Activated CD8-positive, alpha-beta T cell treated with anti-CD3 and anti-CD28 coated beads for 36 hours (primary cell): ENCODE measurements around the gene PRMT9. TPM values are rescaled to one million over a fixed set of nuclear protein-coding genes. Genes with fewer than 3 reads are reported as not detected.

ENCODE experiments used
- ATAC-seq: fragments of 200-7000 bp; cut with Tn5 transposase; one replicate; pipeline ENCODE4 v1.10.0; 2021; ENCODE audit warnings: mild to moderate bottlenecking, moderate library complexity
- CTCF ChIA-PET: fragments of 350-600 bp; sonication (Branson Sonifier 250); formaldehyde crosslinking; loops from one replicate; lab custom pipeline; 2021; ENCODE audit warnings: antibody characterized with exemption; lab: Charles Lee
- POLR2A ChIA-PET: fragments of 350-600 bp; sonication (Branson Sonifier 250); formaldehyde crosslinking; loops from one replicate; lab custom pipeline; 2021; ENCODE audit warnings: antibody characterized with exemption; lab: Charles Lee
- DNase-seq: peaks from one replicate; pipeline ENCODE4 v3.0.0-alpha.2; 2020
- H3K27ac Mint-ChIP-seq: one replicate; pipeline ENCODE4 v1.8.0; 2021; ENCODE audit warnings: mild to moderate bottlenecking, mixed read lengths
- H3K27me3 Mint-ChIP-seq: one replicate; pipeline ENCODE4 v1.8.0; 2021; ENCODE audit warnings: mixed read lengths
- H3K36me3 Mint-ChIP-seq: one replicate; pipeline ENCODE4 v1.8.0; 2021; ENCODE audit warnings: low read depth, mixed read lengths
- H3K4me1 Mint-ChIP-seq: one replicate; pipeline ENCODE4 v1.8.0; 2021; ENCODE audit warnings: low read depth, mixed read lengths
- H3K4me3 Mint-ChIP-seq: one replicate; pipeline ENCODE4 v1.8.0; 2021; ENCODE audit warnings: mild to moderate bottlenecking, moderate library complexity, mixed read lengths
- H3K9me3 Mint-ChIP-seq: one replicate; pipeline ENCODE4 v1.8.0; 2021; ENCODE audit warnings: mixed read lengths
- intact Hi-C: fragments of 100-400 bp; cut with micrococcal nuclease; formaldehyde crosslinking; loops from one replicate; pipeline ENCODE4 v1.10.0; 2022
- total RNA-seq, 2 experiments: library from RNA; stranded (reverse); gene quantifications; one replicate each; pipeline ENCODE4 v1.2.3, GENCODE V29; 2021
- TF ChIP-seq, protein P1 (sequence below): fragments of 200-600 bp; IDR thresholded peaks from one replicate; pipeline ENCODE4 v1.8.0; 2022; ENCODE audit warnings: antibody characterized with exemption, mild to moderate bottlenecking

The PRMT9 gene
- total RNA-seq, 2 experiments from 2014 or later, result 7.4 to 8.8 TPM

- no peak for DNase-seq
- H3K9me3 Mint-ChIP-seq, result no peaks in the 10 kb centered on the region
- no peaks in the 10 kb centered on the region for H3K4me1 Mint-ChIP-seq
- intact Hi-C loops, result loop anchor here (10.0 kb wide), 1 partner anchor 267 kb away; no protein-coding TSS in a partner anchor
- no peak for ATAC-seq
- no peak overlapping the region for H3K27ac Mint-ChIP-seq
- H3K4me3 Mint-ChIP-seq, result no peak overlapping the region
- no peaks in the 10 kb centered on the region for H3K27me3 Mint-ChIP-seq
- TF ChIP-seq, protein P1, sequence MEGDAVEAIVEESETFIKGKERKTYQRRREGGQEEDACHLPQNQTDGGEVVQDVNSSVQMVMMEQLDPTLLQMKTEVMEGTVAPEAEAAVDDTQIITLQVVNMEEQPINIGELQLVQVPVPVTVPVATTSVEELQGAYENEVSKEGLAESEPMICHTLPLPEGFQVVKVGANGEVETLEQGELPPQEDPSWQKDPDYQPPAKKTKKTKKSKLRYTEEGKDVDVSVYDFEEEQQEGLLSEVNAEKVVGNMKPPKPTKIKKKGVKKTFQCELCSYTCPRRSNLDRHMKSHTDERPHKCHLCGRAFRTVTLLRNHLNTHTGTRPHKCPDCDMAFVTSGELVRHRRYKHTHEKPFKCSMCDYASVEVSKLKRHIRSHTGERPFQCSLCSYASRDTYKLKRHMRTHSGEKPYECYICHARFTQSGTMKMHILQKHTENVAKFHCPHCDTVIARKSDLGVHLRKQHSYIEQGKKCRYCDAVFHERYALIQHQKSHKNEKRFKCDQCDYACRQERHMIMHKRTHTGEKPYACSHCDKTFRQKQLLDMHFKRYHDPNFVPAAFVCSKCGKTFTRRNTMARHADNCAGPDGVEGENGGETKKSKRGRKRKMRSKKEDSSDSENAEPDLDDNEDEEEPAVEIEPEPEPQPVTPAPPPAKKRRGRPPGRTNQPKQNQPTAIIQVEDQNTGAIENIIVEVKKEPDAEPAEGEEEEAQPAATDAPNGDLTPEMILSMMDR, result no peak
- ChIA-PET CTCF (interaction anchor here (1.2 to 6.1 kb wide), 3 partner anchors 19 to 268 kb away, joined by 4 to 46 read pairs (median 16); partner anchors contain the start of gene TMEM184C), POLR2A (interaction anchor here (0.6 kb wide), 1 partner anchor 108 kb away, joined by 4 read pairs; no protein-coding TSS in a partner anchor)
- no peaks in the 10 kb centered on the region for H3K36me3 Mint-ChIP-seq
These were observed 86.4 kb downstream of the PRMT9 start for GRCh38 chr4:147597561-147597960.

GRCh38 chr4:147596981-147597380, 87.0 kb downstream of the PRMT9 start:
- no peak for ATAC-seq
- no peak overlapping the region for H3K27ac Mint-ChIP-seq
- H3K36me3 Mint-ChIP-seq, result no peaks in the 10 kb centered on the region
- CTCF ChIA-PET, result interaction anchor here (0.8 to 6.1 kb wide), 3 partner anchors 9 to 269 kb away, joined by 4 to 46 read pairs (median 16); no protein-coding TSS in a partner anchor
- no peaks in the 10 kb centered on the region for H3K27me3 Mint-ChIP-seq
- no peaks in the 10 kb centered on the region for H3K9me3 Mint-ChIP-seq
- no peaks in the 10 kb centered on the region for H3K4me1 Mint-ChIP-seq
- DNase-seq, result no peak
- POLR2A ChIA-PET, result no interaction called here
- intact Hi-C loops, result loop anchor here (10.0 kb wide), 1 partner anchor 268 kb away; no protein-coding TSS in a partner anchor
- H3K4me3 Mint-ChIP-seq, result no peak overlapping the region
- TF ChIP-seq, protein P1, result no peak

DNA sequence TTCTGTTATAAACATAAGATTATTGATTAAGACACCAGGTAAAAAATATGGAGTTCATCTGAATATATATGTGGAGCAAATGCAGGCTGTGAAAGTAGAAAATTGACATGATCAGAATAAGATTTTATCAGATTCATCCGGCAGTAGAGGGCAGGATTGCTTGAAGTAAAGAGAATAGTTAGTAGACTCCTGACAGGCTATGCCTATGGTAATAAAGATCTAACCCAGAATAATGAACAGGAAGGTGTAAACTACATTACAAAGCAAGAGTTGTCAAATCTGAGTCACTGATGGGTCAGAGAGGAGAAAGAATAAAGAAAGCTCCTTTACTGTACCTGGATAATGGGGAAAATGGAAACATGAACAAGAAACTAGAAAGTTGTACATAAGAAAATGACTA, 87.6 kb downstream of the PRMT9 start:
- intact Hi-C loops, result loop anchor here (10.0 kb wide), 1 partner anchor 268 kb away; no protein-coding TSS in a partner anchor
- DNase-seq (no peak), ATAC-seq (no peak)
- H3K36me3 Mint-ChIP-seq, result no peaks in the 10 kb centered on the region
- H3K4me1 Mint-ChIP-seq, result no peaks in the 10 kb centered on the region
- H3K27me3 Mint-ChIP-seq, result no peaks in the 10 kb centered on the region
- TF ChIP-seq, protein P1, result no peak
- POLR2A ChIA-PET, result no interaction called here
- H3K9me3 Mint-ChIP-seq, result no peaks in the 10 kb centered on the region
- CTCF ChIA-PET, result interaction anchor here (0.8 to 6.1 kb wide), 4 partner anchors 8 to 269 kb away, joined by 3 to 46 read pairs (median 10); no protein-coding TSS in a partner anchor
- no peak overlapping the region for H3K27ac Mint-ChIP-seq
- H3K4me3 Mint-ChIP-seq, result no peak overlapping the region

DNA sequence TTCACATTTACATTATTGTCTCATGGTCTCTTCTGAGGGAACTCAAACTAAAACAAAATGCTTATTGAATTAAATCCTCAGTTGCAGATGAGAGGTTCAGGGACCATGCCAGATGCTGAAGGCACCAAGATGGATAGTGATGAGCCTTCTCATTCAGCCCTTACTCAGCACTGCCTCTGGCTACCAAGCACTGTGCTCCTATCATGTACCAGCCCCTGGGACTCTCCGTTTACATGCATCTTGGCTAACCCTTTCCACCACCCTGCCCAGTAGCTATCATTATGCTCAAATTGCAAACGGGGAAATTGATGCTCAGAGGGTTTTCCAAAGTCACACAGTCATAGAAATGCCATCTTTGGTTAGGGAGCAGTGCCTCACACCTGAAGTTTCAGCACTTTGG, 89.4 kb downstream of the PRMT9 start:
- DNase-seq, result no peak
- H3K27me3 Mint-ChIP-seq, result no peaks in the 10 kb centered on the region
- H3K36me3 Mint-ChIP-seq, result no peaks in the 10 kb centered on the region
- ChIA-PET POLR2A (interaction anchor here (0.6 to 0.7 kb wide), 2 partner anchors 22 to 235 kb away, joined by 3 read pairs; partner anchors contain the start of gene TMEM184C), CTCF (interaction anchor here (1.1 to 3.9 kb wide), 3 partner anchors 76 to 272 kb away, joined by 3 to 16 read pairs (median 3); no protein-coding TSS in a partner anchor)
- no peak for ATAC-seq
- TF ChIP-seq, protein P1, result no peak
- peaks cover 2% of the 10 kb centered on the region for H3K4me1 Mint-ChIP-seq
- intact Hi-C loops, result loop anchor here (10.0 kb wide), 1 partner anchor 270 kb away; no protein-coding TSS in a partner anchor
- H3K9me3 Mint-ChIP-seq, result no peaks in the 10 kb centered on the region
- no peak overlapping the region for H3K4me3 Mint-ChIP-seq
- H3K27ac Mint-ChIP-seq, result no peak overlapping the region

DNA sequence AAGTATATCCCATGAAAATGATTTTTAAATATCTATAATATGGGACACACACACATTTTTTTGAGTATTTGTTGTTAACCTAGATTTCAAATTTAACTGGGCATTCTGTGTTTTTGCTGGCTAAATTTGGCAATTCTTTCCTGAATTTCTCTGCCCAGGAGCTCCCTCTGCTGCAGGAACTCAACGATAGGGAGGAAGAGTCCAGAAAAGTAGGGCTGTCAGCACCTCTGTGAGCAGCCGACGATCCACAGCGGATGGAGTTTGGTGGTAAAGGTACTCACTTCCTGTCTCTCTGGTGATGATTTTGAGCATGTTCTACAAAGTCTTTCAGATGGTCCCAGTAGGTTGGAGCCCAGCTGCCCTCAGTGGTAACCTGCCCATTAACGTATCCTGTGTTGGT, 89.9 kb downstream of the PRMT9 start:
- Mint-ChIP-seq H3K36me3 (no peaks in the 10 kb centered on the region), H3K27ac (no peak overlapping the region), H3K27me3 (no peaks in the 10 kb centered on the region), H3K4me3 (no peak overlapping the region), H3K9me3 (no peaks in the 10 kb centered on the region), H3K4me1 (peaks cover 2% of the 10 kb centered on the region)
- CTCF ChIA-PET, result interaction anchor here (1.1 to 1.3 kb wide), 3 partner anchors 75 to 273 kb away, joined by 3 to 5 read pairs (median 3); no protein-coding TSS in a partner anchor
- intact Hi-C loops, result loop anchor here (10.0 kb wide), 1 partner anchor 271 kb away; no protein-coding TSS in a partner anchor
- POLR2A ChIA-PET, result interaction anchor here (0.6 kb wide), 1 partner anchor 235 kb away, joined by 3 read pairs; no protein-coding TSS in a partner anchor
- TF ChIP-seq, protein P1, result no peak
- DNase-seq (no peak), ATAC-seq (no peak)
